Brain microvascular endothelial cell (primary cell): ENCODE measurements around the gene KRTAP10-2.

Experiments used
- DNase-seq: peaks from one replicate; pipeline ENCODE4 v3.0.0-alpha.2; 2020
- H3K27ac ChIP-seq: fragments of 250-450 bp; sonication (Bioruptor Pico); 2 replicates; pipeline ENCODE4 v1.5.1; 2020; ENCODE audit warnings: mild to moderate bottlenecking, moderate library complexity
- H3K27me3 ChIP-seq: fragments of 250-450 bp; sonication (Bioruptor Pico); replicated peaks from 2 replicates; pipeline ENCODE4 v1.5.1; 2020; ENCODE audit warnings: mild to moderate bottlenecking
- H3K36me3 ChIP-seq: fragments of 250-450 bp; sonication (Bioruptor Pico); replicated peaks from 2 replicates; pipeline ENCODE4 v1.5.1; 2020; ENCODE audit warnings: mild to moderate bottlenecking
- H3K4me3 ChIP-seq: 2 replicates; pipeline ENCODE4 v1.5.1; 2011; ENCODE audit warnings: low read depth, mild to moderate bottlenecking, control low read depth, low read length, moderate library complexity
- CTCF ChIP-seq: IDR thresholded peaks from 2 replicates; pipeline ENCODE4 v1.5.1; 2011; ENCODE audit warnings: low read depth, mild to moderate bottlenecking, moderate library complexity, low read length, control low read depth, inconsistent platforms; ENCODE audit errors: missing control alignments
- in situ Hi-C: cut with HindIII; loops from 2 replicates; pipeline ENCODE4 v1.10.0; 2017; ENCODE audit warnings: low sequenced_read_pairs, low pct_ligation_motif_present

The KRTAP10-2 gene

GRCh38 chr21:44547656-44548331 is 3.5 kb downstream of the KRTAP10-2 start:
- Histone ChIP-seq H3K4me3 (no peak overlapping the region), H3K27ac (no peak overlapping the region), H3K27me3 (peaks cover 7% of the 10 kb centered on the region), H3K36me3 (no peaks in the 10 kb centered on the region)
- DNase-seq, result no peak
- TF ChIP-seq CTCF, result no peak
- in situ Hi-C loops, result no loop called here

DNA sequence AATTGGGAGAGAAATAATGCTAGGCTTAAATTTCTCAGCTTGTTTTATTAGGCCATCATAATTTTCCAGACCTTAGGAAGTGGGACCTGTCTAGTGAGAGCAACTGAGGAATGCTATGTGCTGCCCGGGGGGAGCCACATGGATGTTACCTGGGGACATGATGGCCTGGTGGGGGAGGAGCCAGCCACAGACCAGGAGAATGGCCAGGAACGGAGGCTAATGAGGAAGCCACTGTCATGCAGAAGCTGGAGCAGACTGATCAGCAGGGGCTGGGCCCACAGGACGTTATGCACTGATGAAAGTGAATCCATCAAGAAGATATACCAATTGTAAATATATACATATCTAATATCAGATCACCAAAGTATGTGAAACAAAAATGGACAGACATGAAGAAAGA is 6.7 kb downstream of the KRTAP10-2 start:
- Histone ChIP-seq H3K27ac (no peak overlapping the region), H3K36me3 (no peaks in the 10 kb centered on the region), H3K27me3 (peaks cover 6% of the 10 kb centered on the region), H3K4me3 (no peak overlapping the region)
- in situ Hi-C loops, result no loop called here
- TF ChIP-seq CTCF, result no peak
- DNase-seq, result no peak

DNA sequence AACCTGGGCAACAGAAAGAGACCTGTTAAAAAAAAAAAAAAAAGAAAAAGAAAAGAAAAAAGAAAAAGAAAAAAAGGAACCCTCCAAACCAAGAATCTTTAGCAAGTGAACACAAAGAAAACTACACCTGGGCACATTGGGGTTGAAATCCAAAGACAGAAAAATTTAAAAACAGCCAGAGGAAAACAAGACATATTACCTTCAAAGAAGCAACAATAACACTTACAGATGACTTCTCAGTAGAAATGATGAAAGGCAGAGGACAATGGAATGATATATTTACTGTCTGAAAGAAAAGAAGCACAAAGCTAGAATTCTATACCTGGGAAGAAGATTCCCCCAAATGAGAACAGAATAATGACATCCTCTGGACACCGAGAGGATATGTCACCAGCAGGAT is 8.6 kb downstream of the KRTAP10-2 start:
- no peak overlapping the region for H3K27ac ChIP-seq

GRCh38 chr21:44540741-44541288 is 10.5 kb downstream of the KRTAP10-2 start:
- TF ChIP-seq CTCF, result no peak
- Histone ChIP-seq H3K27me3 (no peaks in the 10 kb centered on the region), H3K27ac (no peak overlapping the region), H3K36me3 (no peaks in the 10 kb centered on the region), H3K4me3 (no peak overlapping the region)
- DNase-seq, result no peak
- in situ Hi-C loops, result no loop called here

More for the DNA sequence above, 8.6 kb downstream of the KRTAP10-2 start:
- Histone ChIP-seq H3K36me3 (no peaks in the 10 kb centered on the region), H3K27me3 (no peaks in the 10 kb centered on the region), H3K4me3 (no peak overlapping the region)
- TF ChIP-seq CTCF, result no peak
- in situ Hi-C loops, result no loop called here
- DNase-seq, result no peak

- in situ Hi-C loops, result no loop called here
- no peaks in the 10 kb centered on the region for H3K36me3 ChIP-seq
- TF ChIP-seq CTCF, result no peak
- H3K4me3 ChIP-seq, result no peak within 1 kb of the TSS
- DNase-seq, result no peak
- H3K27ac ChIP-seq, result no peak within 1 kb of the TSS
- no peaks in the 10 kb centered on the region for H3K27me3 ChIP-seq
Measured at GRCh38 chr21:44539991-44540666, 11.2 kb downstream of the KRTAP10-2 start, which contains the start of gene KRTAP10-1. Gene KRTAP10-1, minus strand, starts transcription at chr21:44540195. Its CDS starts 45 bp downstream, at chr21:44540150.
